BE2C (cell line): ENCODE data around the gene TAF4.

Experiments used
- DNase-seq: peaks from one replicate; pipeline ENCODE4 v3.0.0-alpha.2; 2020
- H3K27me3 ChIP-seq: fragments of 250-450 bp; sonication (Bioruptor Pico); 2 replicates; pipeline ENCODE4 v1.5.1; 2020; ENCODE audit warnings: mild to moderate bottlenecking
- H3K36me3 ChIP-seq: fragments of 250-450 bp; sonication (Bioruptor Pico); 2 replicates; pipeline ENCODE4 v1.5.1; 2020; ENCODE audit warnings: mild to moderate bottlenecking
- H3K4me1 ChIP-seq: fragments of 250-450 bp; sonication (Bioruptor Pico); 2 replicates; pipeline ENCODE4 v1.5.1; 2020
- H3K4me3 ChIP-seq: 2 replicates; pipeline ENCODE4 v1.5.1; 2011; ENCODE audit warnings: low read depth, low read length
- H3K9me3 ChIP-seq: fragments of 250-450 bp; sonication (Bioruptor Pico); 2 replicates; pipeline ENCODE4 v1.5.1; 2020
- TF ChIP-seq, protein P1 (sequence below): IDR thresholded peaks from 2 replicates; pipeline ENCODE4 v1.5.1; 2012; ENCODE audit warnings: mild to moderate bottlenecking, low read depth, low read length

TAF4 gene

DNA sequence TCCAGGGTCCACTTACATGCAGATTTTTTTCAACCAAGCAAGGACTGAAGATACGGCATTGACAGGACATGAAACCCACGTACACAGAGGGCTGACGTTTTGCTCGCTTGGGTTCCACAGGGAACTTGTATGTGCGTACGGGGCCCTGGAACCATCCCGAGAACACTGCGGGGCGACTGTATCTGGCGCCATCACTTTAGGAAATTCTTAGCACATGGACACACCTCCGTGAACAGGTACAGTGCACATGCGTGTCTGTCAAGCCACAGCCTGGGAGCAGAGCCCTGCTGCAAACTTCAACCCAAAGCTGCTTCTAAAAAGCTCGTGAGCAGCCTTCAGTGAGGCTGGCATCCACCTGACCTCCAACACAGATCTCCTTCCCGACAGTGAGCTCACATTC lies 37.3 kb downstream of the TAF4 start:
- H3K9me3 ChIP-seq: no peaks in the 10 kb centered on the region
- peaks cover 7% of the 10 kb centered on the region for H3K4me1 ChIP-seq
- no peak for DNase-seq
- H3K4me3 ChIP-seq: no peak overlapping the region
- TF ChIP-seq, protein P1, sequence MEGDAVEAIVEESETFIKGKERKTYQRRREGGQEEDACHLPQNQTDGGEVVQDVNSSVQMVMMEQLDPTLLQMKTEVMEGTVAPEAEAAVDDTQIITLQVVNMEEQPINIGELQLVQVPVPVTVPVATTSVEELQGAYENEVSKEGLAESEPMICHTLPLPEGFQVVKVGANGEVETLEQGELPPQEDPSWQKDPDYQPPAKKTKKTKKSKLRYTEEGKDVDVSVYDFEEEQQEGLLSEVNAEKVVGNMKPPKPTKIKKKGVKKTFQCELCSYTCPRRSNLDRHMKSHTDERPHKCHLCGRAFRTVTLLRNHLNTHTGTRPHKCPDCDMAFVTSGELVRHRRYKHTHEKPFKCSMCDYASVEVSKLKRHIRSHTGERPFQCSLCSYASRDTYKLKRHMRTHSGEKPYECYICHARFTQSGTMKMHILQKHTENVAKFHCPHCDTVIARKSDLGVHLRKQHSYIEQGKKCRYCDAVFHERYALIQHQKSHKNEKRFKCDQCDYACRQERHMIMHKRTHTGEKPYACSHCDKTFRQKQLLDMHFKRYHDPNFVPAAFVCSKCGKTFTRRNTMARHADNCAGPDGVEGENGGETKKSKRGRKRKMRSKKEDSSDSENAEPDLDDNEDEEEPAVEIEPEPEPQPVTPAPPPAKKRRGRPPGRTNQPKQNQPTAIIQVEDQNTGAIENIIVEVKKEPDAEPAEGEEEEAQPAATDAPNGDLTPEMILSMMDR: no peak
- no peaks in the 10 kb centered on the region for H3K27me3 ChIP-seq
- no peaks in the 10 kb centered on the region for H3K36me3 ChIP-seq

DNA sequence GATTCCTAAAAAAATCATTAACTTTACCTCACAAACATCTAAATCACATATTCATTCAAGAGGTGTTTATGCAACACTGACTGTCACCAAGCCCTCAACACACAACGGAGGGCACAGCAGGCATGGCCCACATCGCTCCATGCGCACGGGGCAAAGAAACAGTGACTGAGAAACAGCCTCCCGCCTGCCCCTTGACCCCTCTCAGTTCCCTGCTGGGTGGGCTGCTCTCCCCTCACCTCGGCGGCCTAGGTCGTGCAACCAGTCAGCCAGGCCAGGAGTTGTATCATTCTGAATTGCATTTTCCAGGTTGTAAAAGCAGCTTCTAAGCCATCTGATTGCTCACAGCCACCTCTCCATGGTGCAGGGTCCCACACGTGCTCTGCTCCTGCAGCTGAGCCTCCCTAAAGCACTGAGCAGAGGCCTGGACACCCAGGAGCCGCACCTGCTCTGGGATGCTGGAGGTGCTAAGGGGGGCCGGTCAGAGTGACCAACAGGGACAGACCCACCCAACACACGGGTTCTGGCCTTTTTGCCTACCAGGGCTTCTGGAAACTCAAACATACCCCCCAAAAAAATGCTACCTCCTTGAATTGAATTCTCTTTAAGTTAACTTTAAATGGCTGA lies 37.9 kb downstream of the TAF4 start:
- H3K36me3 ChIP-seq: no peaks in the 10 kb centered on the region
- H3K4me3 ChIP-seq: no peak overlapping the region
- no peak for DNase-seq
- H3K4me1 ChIP-seq: peaks cover 7% of the 10 kb centered on the region
- no peaks in the 10 kb centered on the region for H3K9me3 ChIP-seq
- TF ChIP-seq, protein P1: no peak
- no peaks in the 10 kb centered on the region for H3K27me3 ChIP-seq

DNA sequence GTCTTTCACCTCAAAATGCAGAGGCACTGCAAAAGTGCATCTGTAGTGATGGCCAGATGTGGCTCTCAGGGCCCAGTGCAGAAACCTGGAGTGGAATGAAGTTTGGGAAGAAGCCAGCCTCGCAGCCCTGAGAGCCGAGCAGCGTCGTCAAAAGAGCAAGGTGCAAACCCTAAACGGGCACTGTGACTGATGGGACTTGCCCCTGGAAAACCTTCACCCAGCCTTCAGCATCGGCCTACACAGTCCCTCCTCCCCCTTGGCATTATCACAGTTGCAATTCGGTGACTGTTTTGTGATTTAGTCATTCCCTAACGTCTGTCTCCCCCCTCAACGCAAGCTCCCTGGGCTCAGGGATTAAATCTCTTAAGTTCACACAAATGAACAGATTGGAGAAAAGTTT lies 38.6 kb downstream of the TAF4 start:
- TF ChIP-seq, protein P1: no peak
- Histone ChIP-seq H3K4me3 (no peak overlapping the region), H3K9me3 (no peaks in the 10 kb centered on the region), H3K36me3 (no peaks in the 10 kb centered on the region), H3K27me3 (no peaks in the 10 kb centered on the region), H3K4me1 (peaks cover 11% of the 10 kb centered on the region)
- DNase-seq: no peak

DNA sequence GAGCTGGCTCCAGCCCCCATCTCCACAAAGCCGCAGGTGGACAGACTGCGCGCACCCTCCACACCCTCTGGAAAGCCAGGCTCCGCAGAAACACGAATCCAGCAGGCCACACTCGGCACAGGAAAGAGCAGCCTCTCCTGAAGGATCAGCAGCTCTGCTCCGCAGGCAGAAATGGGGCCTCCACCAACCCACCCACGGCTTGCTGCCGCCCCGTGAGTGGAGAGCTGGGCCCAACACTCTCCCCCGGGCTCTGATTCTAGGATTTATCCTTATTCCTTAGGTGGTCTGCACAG lies 39.2 kb downstream of the TAF4 start:
- TF ChIP-seq, protein P1: no peak
- Histone ChIP-seq H3K9me3 (no peaks in the 10 kb centered on the region), H3K4me1 (peaks cover 13% of the 10 kb centered on the region), H3K4me3 (no peak overlapping the region), H3K27me3 (no peaks in the 10 kb centered on the region), H3K36me3 (no peaks in the 10 kb centered on the region)
- no peak for DNase-seq

DNA sequence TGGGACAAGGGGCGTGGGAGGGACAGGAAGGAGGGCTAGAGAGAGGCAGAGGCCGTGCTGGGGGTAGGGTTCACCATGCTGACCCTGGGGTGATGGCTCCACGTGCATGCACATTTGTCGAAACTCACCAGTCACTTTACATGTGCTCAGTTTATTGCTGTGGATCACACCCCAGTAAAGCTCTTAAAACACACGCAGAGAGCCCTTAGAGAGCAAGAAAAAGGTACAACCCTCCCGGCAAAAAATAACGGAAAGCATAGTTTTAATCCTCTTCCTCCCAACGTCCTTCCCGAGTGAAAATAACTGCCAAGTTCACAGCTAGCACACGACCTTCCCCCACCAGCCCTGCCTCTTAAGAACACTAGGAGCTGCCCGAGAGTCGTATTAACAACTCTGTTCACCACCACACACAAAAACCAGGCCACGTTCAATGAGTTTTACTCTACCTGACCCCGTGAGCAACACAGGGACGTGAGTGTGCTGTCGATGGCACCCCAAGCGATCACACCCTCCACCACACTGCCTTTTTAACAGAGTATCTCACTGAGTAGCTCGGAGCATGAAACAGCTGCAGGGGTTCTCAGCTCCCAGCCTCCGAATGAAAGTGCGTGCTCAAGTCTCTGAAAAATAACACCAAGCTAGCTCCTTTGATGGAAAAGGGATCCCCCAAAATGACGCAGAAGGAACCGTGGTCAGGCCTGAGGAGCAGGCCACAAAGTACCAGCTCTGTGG lies 39.7 kb downstream of the TAF4 start:
- H3K4me3 ChIP-seq: no peak overlapping the region
- TF ChIP-seq, protein P1: peak; percentile 67
- H3K4me1 ChIP-seq: peaks cover 17% of the 10 kb centered on the region
- H3K9me3 ChIP-seq: no peaks in the 10 kb centered on the region
- no peaks in the 10 kb centered on the region for H3K36me3 ChIP-seq
- DNase-seq: no peak
- no peaks in the 10 kb centered on the region for H3K27me3 ChIP-seq

DNA sequence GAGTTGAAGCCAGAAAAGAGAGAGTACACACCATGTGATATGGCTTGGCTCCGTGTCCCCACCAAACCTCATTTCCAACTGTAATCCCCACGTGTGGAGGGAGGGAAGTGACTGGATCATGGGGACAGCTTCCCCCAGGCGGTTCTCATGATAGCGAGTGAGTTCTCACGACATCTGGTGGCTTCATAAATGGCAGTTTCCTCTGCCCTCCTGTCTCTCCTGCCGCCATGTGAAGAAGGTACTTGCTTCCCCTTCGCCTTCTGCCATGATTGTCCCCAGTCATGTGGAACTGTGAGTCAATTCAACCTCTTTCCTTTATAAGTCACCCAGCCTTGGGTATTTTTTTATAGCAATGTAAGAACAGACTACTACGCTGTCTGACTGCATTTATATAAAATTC lies 40.3 kb downstream of the TAF4 start:
- DNase-seq: peak; percentile 45
- peaks cover 22% of the 10 kb centered on the region for H3K4me1 ChIP-seq
- no peaks in the 10 kb centered on the region for H3K27me3 ChIP-seq

More for the DNA sequence above, 40.3 kb downstream of the TAF4 start:
- Histone ChIP-seq H3K36me3 (no peaks in the 10 kb centered on the region), H3K4me3 (no peak overlapping the region), H3K9me3 (no peaks in the 10 kb centered on the region)
- TF ChIP-seq, protein P1: no peak
